ENCODE results near the gene ARHGAP26.

The ARHGAP26 gene

GRCh38 chr5:142801495-142801871, 31.3 kb downstream of the ARHGAP26 start:
- no peak for TF ChIP-seq CTCF (IDR thresholded peaks at IDR 0.05; ENCODE audit: control insufficient read depth, extremely low read depth, insufficient read depth)
- H3K4me3 ChIP-seq (ENCODE audit: low read depth, low read length) = no peak overlapping the region
- no peak for DNase-seq (ENCODE audit: low read depth)

GRCh38 chr5:142803428-142804125, 33.4 kb downstream of the ARHGAP26 start:
- no peak for DNase-seq (ENCODE audit: low read depth)
- H3K4me3 ChIP-seq (ENCODE audit: low read depth, low read length) = no peak overlapping the region

GRCh38 chr5:142805339-142805738, 35.2 kb downstream of the ARHGAP26 start:
- DNase-seq (ENCODE audit: low read depth) = no peak
- no peak for TF ChIP-seq CTCF (IDR thresholded peaks at IDR 0.05; ENCODE audit: control insufficient read depth, extremely low read depth, insufficient read depth)
- H3K4me3 ChIP-seq (ENCODE audit: low read depth, low read length) = no peak overlapping the region

More at GRCh38 chr5:142803428-142804125, 33.4 kb downstream of the ARHGAP26 start:
- TF ChIP-seq CTCF (IDR thresholded peaks at IDR 0.05; ENCODE audit: control insufficient read depth, extremely low read depth, insufficient read depth) = no peak

- no peak for DNase-seq (ENCODE audit: low read depth)
- TF ChIP-seq CTCF (IDR thresholded peaks at IDR 0.05; ENCODE audit: control insufficient read depth, extremely low read depth, insufficient read depth) = no peak
- no peak overlapping the region for H3K4me3 ChIP-seq (ENCODE audit: low read depth, low read length)
Observed at GRCh38 chr5:142806841-142807267, 36.7 kb downstream of the ARHGAP26 start.

- no peak for DNase-seq (ENCODE audit: low read depth)
- no peak overlapping the region for H3K4me3 ChIP-seq (ENCODE audit: low read depth, low read length)
- no peak for TF ChIP-seq CTCF (IDR thresholded peaks at IDR 0.05; ENCODE audit: control insufficient read depth, extremely low read depth, insufficient read depth)
Observed at GRCh38 chr5:142807372-142807911, 37.3 kb downstream of the ARHGAP26 start.

- no peak for TF ChIP-seq CTCF (IDR thresholded peaks at IDR 0.05; ENCODE audit: control insufficient read depth, extremely low read depth, insufficient read depth)
- H3K4me3 ChIP-seq (ENCODE audit: low read depth, low read length) = no peak overlapping the region
- peak; percentile 38 for DNase-seq (ENCODE audit: low read depth)
Observed at GRCh38 chr5:142808878-142809598, 38.9 kb downstream of the ARHGAP26 start.

Data from LNCaP clone FGC (cell line).